Smooth muscle cell (in vitro differentiated cells): Measurements from ENCODE around the gene STK31. TPM values are rescaled to one million over a fixed set of nuclear protein-coding genes. Genes with fewer than 3 reads are reported as not detected.

Source experiments
- DNase-seq: peaks from one replicate; lab custom pipeline; 2025; ENCODE audit not compliant: unreplicated experiment; lab: John Stamatoyannopoulos, UW
- H2AFZ ChIP-seq: fragments of 200-600 bp; sonication (generic); 2 replicates; pipeline ENCODE4 v1.6.0; 2016; ENCODE audit warnings: antibody characterized with exemption, low read depth, mild to moderate bottlenecking
- H3F3A ChIP-seq: fragments of 200-600 bp; sonication (generic); 2 replicates; pipeline ENCODE4 v1.6.0; 2017; ENCODE audit warnings: antibody characterized with exemption, low read depth
- H3K27ac ChIP-seq: fragments of 200-600 bp; sonication (generic); 2 replicates; pipeline ENCODE4 v1.5.1; 2016; ENCODE audit warnings: low read depth, mild to moderate bottlenecking
- H3K27me3 ChIP-seq: fragments of 200-600 bp; sonication (generic); 2 replicates; pipeline ENCODE4 v1.6.1; 2016; ENCODE audit warnings: low read depth, mild to moderate bottlenecking
- H3K36me3 ChIP-seq: fragments of 200-600 bp; sonication (generic); 2 replicates; pipeline ENCODE4 v1.5.1; 2016; ENCODE audit warnings: low read depth
- H3K4me1 ChIP-seq: fragments of 200-600 bp; sonication (generic); 2 replicates; pipeline ENCODE4 v1.5.1; 2016; ENCODE audit warnings: low read depth
- H3K4me2 ChIP-seq: fragments of 200-600 bp; sonication (generic); 2 replicates; pipeline ENCODE4 v1.6.0; 2016; ENCODE audit warnings: mild to moderate bottlenecking
- H3K4me3 ChIP-seq: fragments of 200-600 bp; sonication (generic); 2 replicates; pipeline ENCODE4 v1.5.1; 2016; ENCODE audit warnings: mild to moderate bottlenecking
- H3K79me2 ChIP-seq: fragments of 200-600 bp; sonication (generic); 2 replicates; pipeline ENCODE4 v1.6.0; 2016; ENCODE audit warnings: low read depth, mild to moderate bottlenecking
- H3K9ac ChIP-seq: fragments of 200-600 bp; sonication (generic); 2 replicates; pipeline ENCODE4 v1.6.0; 2016; ENCODE audit warnings: low read depth
- H3K9me3 ChIP-seq: fragments of 200-600 bp; sonication (generic); replicated peaks from 2 replicates; pipeline ENCODE4 v1.5.1; 2016; ENCODE audit warnings: low read depth
- H4K20me1 ChIP-seq: fragments of 200-600 bp; sonication (generic); 2 replicates; pipeline ENCODE4 v1.6.0; 2016; ENCODE audit warnings: low read depth
- CTCF ChIP-seq: fragments of 200-600 bp; sonication (generic); IDR thresholded peaks from 2 replicates; pipeline ENCODE4 v1.5.1; 2017; ENCODE audit warnings: borderline replicate concordance, mild to moderate bottlenecking, antibody characterized with exemption; ENCODE audit not compliant: insufficient read depth, poor library complexity, severe bottlenecking
- WGBS: methylation state at CpG from one replicate; pipeline ENCODE4 v1.1.7; 2016; ENCODE audit warnings: low lambda C conversion rate; 5-methylcytosine and 5-hydroxymethylcytosine counted together
- polyA plus RNA-seq: library from polyadenylated mRNA; unstranded; fragments of >200 nt; fragmentation: Nextera tagmentation; extraction: Ambion mirVana; gene quantifications from 2 replicates; pipeline ENCODE4 v1.2.1, GENCODE V29; 2016
- total RNA-seq: library from RNA; depleted of rRNA; stranded (reverse); fragments of >200 nt; gene quantifications from 2 replicates; pipeline ENCODE4 v1.2.3, GENCODE V29; 2014

Gene STK31
- total and polyA plus RNA-seq, 2 experiments from 2014 or later: not detected

GRCh38 chr7:23689165-23689564, 20.9 kb upstream of the STK31 start:
- H3F3A ChIP-seq: no peaks in the 10 kb centered on the region
- H3K4me3 ChIP-seq: no peak overlapping the region
- no peak overlapping the region for H2AFZ ChIP-seq
- TF ChIP-seq CTCF: no peak
- no peaks in the 10 kb centered on the region for H3K4me1 ChIP-seq
- H4K20me1 ChIP-seq: no peaks in the 10 kb centered on the region
- H3K27me3 ChIP-seq: no peaks in the 10 kb centered on the region
- no peak overlapping the region for H3K27ac ChIP-seq
- no peaks in the 10 kb centered on the region for H3K9me3 ChIP-seq
- no peaks in the 10 kb centered on the region for H3K79me2 ChIP-seq
- H3K36me3 ChIP-seq: no peaks in the 10 kb centered on the region
- no peak for DNase-seq
- no peak overlapping the region for H3K4me2 ChIP-seq
- H3K9ac ChIP-seq: no peak overlapping the region
- 91% methylated on average over 4 of the region's 4 CpGs for WGBS

DNA sequence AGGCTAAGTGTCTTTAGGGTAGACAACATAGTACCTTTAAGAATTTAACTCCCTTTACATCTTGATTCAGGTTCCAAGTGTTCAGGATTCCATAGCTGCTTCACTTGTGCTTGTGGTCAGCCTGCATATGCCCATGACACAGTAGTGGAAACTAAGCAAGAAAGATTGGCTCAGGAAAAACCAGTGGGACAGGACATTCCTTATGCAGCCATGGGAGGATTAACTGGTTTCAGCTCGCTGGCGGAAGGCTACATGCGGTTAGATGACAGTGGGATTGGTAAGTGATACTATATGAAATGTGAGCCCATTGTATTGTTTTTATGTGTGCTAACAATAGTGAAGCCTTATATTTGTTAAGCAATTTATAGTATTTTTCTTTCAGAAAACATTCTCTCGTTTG, 18.7 kb upstream of the STK31 start:
- no peak for DNase-seq
- Histone ChIP-seq H3K9me3 (no peaks in the 10 kb centered on the region), H3K36me3 (no peaks in the 10 kb centered on the region), H3K4me2 (no peak overlapping the region), H3K4me3 (no peak overlapping the region), H3K79me2 (no peaks in the 10 kb centered on the region), H2AFZ (no peak overlapping the region), H3K4me1 (no peaks in the 10 kb centered on the region), H3K9ac (no peak overlapping the region), H4K20me1 (no peaks in the 10 kb centered on the region), H3K27me3 (no peaks in the 10 kb centered on the region), H3F3A (no peaks in the 10 kb centered on the region), H3K27ac (peak overlapping the region; percentile 80)
- TF ChIP-seq CTCF: no peak
- WGBS: 51% methylated on average over 4 of the region's 4 CpGs

DNA sequence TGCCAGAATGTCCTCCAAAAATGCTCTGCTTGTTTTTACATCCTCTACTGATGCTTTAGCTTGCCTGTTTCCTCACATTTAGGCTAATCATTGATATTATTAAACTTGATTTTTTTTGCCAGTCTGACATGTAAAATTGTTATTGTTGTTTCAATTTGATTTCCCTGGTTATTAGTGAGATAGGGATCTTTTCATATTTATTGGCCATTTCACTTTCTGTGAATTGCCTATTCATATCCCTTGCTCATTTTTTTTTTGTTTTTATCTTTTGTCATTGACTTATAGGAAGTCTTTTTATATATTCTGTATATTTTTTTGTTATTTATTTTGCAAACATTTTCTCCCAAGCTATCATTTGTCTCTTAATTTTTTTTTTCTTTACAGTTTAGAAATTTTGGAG, 16.8 kb upstream of the STK31 start:
- Histone ChIP-seq H3K36me3 (no peaks in the 10 kb centered on the region), H3K9me3 (no peaks in the 10 kb centered on the region), H3K4me3 (no peak overlapping the region), H4K20me1 (no peaks in the 10 kb centered on the region), H3F3A (no peaks in the 10 kb centered on the region), H3K4me2 (no peak overlapping the region), H3K9ac (no peak overlapping the region), H3K79me2 (no peaks in the 10 kb centered on the region), H3K27ac (no peak overlapping the region), H3K27me3 (no peaks in the 10 kb centered on the region), H3K4me1 (no peaks in the 10 kb centered on the region), H2AFZ (no peak overlapping the region)
- no peak for TF ChIP-seq CTCF
- no peak for DNase-seq

- no peak overlapping the region for H3K27ac ChIP-seq
- WGBS: 25% methylated on average over 7 of the region's 7 CpGs
- no peaks in the 10 kb centered on the region for H4K20me1 ChIP-seq
- H3K4me3 ChIP-seq: no peak overlapping the region
- peak; percentile 3 for DNase-seq
- H3K79me2 ChIP-seq: no peaks in the 10 kb centered on the region
- no peak overlapping the region for H3K4me2 ChIP-seq
- H2AFZ ChIP-seq: no peak overlapping the region
- no peaks in the 10 kb centered on the region for H3K27me3 ChIP-seq
- peak; percentile 59 for TF ChIP-seq CTCF
- no peaks in the 10 kb centered on the region for H3K9me3 ChIP-seq
- H3K36me3 ChIP-seq: no peaks in the 10 kb centered on the region
- no peak overlapping the region for H3K9ac ChIP-seq
- H3F3A ChIP-seq: no peaks in the 10 kb centered on the region
- no peaks in the 10 kb centered on the region for H3K4me1 ChIP-seq
These were observed 13.0 kb upstream of the STK31 start for GRCh38 chr7:23696916-23697441.
